Stimulated activated naive CD8-positive, alpha-beta T cell treated with anti-CD3 and anti-CD28 coated beads, Interleukin-15, amount 100 ng/mL, for 72 hours (primary cell): ENCODE measurements around the gene VIPR2.
"Not testable (repeated sequence)": the region's sequence is repeated elsewhere in the genome, so short reads cannot be mapped to it uniquely, and the experiment has no call there.

ENCODE experiments used
- ATAC-seq: fragments of 150-1000 bp; cut with Tn5 transposase; 2 replicates; pipeline ENCODE4 v1.10.0; 2021; ENCODE audit warnings: mild to moderate bottlenecking, moderate library complexity
- DNase-seq, 2 donors: peaks; one replicate each; pipeline ENCODE4 v3.0.0; 2021 to 2022
- H3K27ac Mint-ChIP-seq, 2 donors: one replicate each; pipeline ENCODE4 v1.8.0; 2022; ENCODE audit warnings: mild to moderate bottlenecking in 2 of 2, mixed read lengths in 2 of 2, moderate library complexity in 2 of 2
- H3K27me3 Mint-ChIP-seq: one replicate; pipeline ENCODE4 v1.8.0; 2022; ENCODE audit warnings: mixed read lengths
- H3K4me1 Mint-ChIP-seq: one replicate; pipeline ENCODE4 v1.8.0; 2022; ENCODE audit warnings: mild to moderate bottlenecking, mixed read lengths
- H3K4me3 Mint-ChIP-seq, 2 donors: one replicate each; pipeline ENCODE4 v1.8.0; 2022; ENCODE audit warnings: mild to moderate bottlenecking in 2 of 2, mixed read lengths in 2 of 2, moderate library complexity in 1 of 2
- H3K9me3 Mint-ChIP-seq, 2 donors: one replicate each; pipeline ENCODE4 v1.8.0; 2022; ENCODE audit warnings: mixed read lengths in 2 of 2

The VIPR2 gene

GRCh38 chr7:159108941-159109652, 35.6 kb downstream of the VIPR2 start:
- H3K27me3 Mint-ChIP-seq: peaks cover 38% of the 10 kb centered on the region
- no peak overlapping the region for H3K27ac Mint-ChIP-seq
- H3K4me3 Mint-ChIP-seq: no peak overlapping the region
- no peak for DNase-seq
- peaks cover 5% of the 10 kb centered on the region for H3K4me1 Mint-ChIP-seq
- no peaks in the 10 kb centered on the region for H3K9me3 Mint-ChIP-seq
- ATAC-seq: no peak

GRCh38 chr7:159108491-159108890, 36.2 kb downstream of the VIPR2 start:
- no peak overlapping the region for H3K4me3 Mint-ChIP-seq

GRCh38 chr7:159107161-159107892, 37.3 kb downstream of the VIPR2 start:
- H3K4me3 Mint-ChIP-seq: no peak overlapping the region
- H3K27me3 Mint-ChIP-seq: peaks cover 27% of the 10 kb centered on the region
- DNase-seq (no peak), ATAC-seq (no peak)
- H3K27ac Mint-ChIP-seq: no peak overlapping the region
- H3K9me3 Mint-ChIP-seq: no peaks in the 10 kb centered on the region
- H3K4me1 Mint-ChIP-seq: peaks cover 3% of the 10 kb centered on the region

More at GRCh38 chr7:159108491-159108890, 36.2 kb downstream of the VIPR2 start:
- Mint-ChIP-seq H3K27ac (no peak overlapping the region), H3K9me3 (no peaks in the 10 kb centered on the region), H3K4me1 (peaks cover 5% of the 10 kb centered on the region), H3K27me3 (peaks cover 32% of the 10 kb centered on the region)
- ATAC-seq (no peak), DNase-seq (no peak)

- Mint-ChIP-seq H3K4me3 (no peak overlapping the region), H3K27me3 (peaks cover 22% of the 10 kb centered on the region), H3K4me1 (no peaks in the 10 kb centered on the region), H3K9me3 (peaks cover 5 to 11% of the 10 kb centered on the region in 2 donors), H3K27ac (peak overlapping the region; percentile 47 to 68)
- no peak for DNase-seq
- ATAC-seq: no peak
These were observed 38.5 kb downstream of the VIPR2 start for GRCh38 chr7:159105832-159106811.

GRCh38 chr7:159105066-159105780, 39.4 kb downstream of the VIPR2 start:
- no peak for DNase-seq
- H3K27me3 Mint-ChIP-seq: peaks cover 22% of the 10 kb centered on the region
- H3K4me3 Mint-ChIP-seq: no peak overlapping the region
- no peaks in the 10 kb centered on the region for H3K4me1 Mint-ChIP-seq
- peaks cover 5 to 17% of the 10 kb centered on the region in 2 donors for H3K9me3 Mint-ChIP-seq
- H3K27ac Mint-ChIP-seq: peak overlapping the region in 1 of 2 donors; percentile 54
- no peak for ATAC-seq

- Mint-ChIP-seq H3K4me3 (no peak overlapping the region), H3K27ac (peak overlapping the region; percentile 48 to 90)
These were observed 40.3 kb downstream of the VIPR2 start for GRCh38 chr7:159104188-159104920.

GRCh38 chr7:159103382-159104187, 41.1 kb downstream of the VIPR2 start:
- ATAC-seq: no peak
- DNase-seq: no peak

More at GRCh38 chr7:159104188-159104920, 40.3 kb downstream of the VIPR2 start:
- Mint-ChIP-seq H3K27me3 (peaks cover 17% of the 10 kb centered on the region), H3K4me1 (no peaks in the 10 kb centered on the region), H3K9me3 (peaks cover 5 to 17% of the 10 kb centered on the region in 2 donors)
- ATAC-seq (peak; percentile 53), DNase-seq (no peak)

GRCh38 chr7:159102681-159103381, 41.8 kb downstream of the VIPR2 start:
- no peak overlapping the region for H3K4me3 Mint-ChIP-seq
- no peak overlapping the region for H3K27ac Mint-ChIP-seq
- H3K9me3 Mint-ChIP-seq: peaks cover 5 to 17% of the 10 kb centered on the region in 2 donors
- H3K27me3 Mint-ChIP-seq: peaks cover 16% of the 10 kb centered on the region
- H3K4me1 Mint-ChIP-seq: no peaks in the 10 kb centered on the region
- DNase-seq (peak in 1 of 2 donors; percentile 2), ATAC-seq (peak; percentile 19)

More at GRCh38 chr7:159103382-159104187, 41.1 kb downstream of the VIPR2 start:
- Mint-ChIP-seq H3K27me3 (peaks cover 16% of the 10 kb centered on the region), H3K27ac (no peak overlapping the region), H3K4me3 (no peak overlapping the region), H3K4me1 (no peaks in the 10 kb centered on the region), H3K9me3 (peaks cover 5 to 17% of the 10 kb centered on the region in 2 donors)

- DNase-seq, H3K27me3 Mint-ChIP-seq, H3K4me1 Mint-ChIP-seq, H3K4me3 Mint-ChIP-seq, ATAC-seq, H3K27ac Mint-ChIP-seq: not testable (repeated sequence)
- peaks cover 5 to 17% of the 10 kb centered on the region in 2 donors for H3K9me3 Mint-ChIP-seq
These were observed 43.0 kb downstream of the VIPR2 start for GRCh38 chr7:159101661-159102091.

GRCh38 chr7:159101083-159101395, 43.6 kb downstream of the VIPR2 start:
- not testable (repeated sequence) for ATAC-seq, DNase-seq, H3K4me3 Mint-ChIP-seq, H3K27ac Mint-ChIP-seq, H3K4me1 Mint-ChIP-seq, H3K27me3 Mint-ChIP-seq
- H3K9me3 Mint-ChIP-seq: peaks cover 5 to 17% of the 10 kb centered on the region in 2 donors

- H3K27me3 Mint-ChIP-seq, H3K27ac Mint-ChIP-seq, H3K4me1 Mint-ChIP-seq, DNase-seq, ATAC-seq, H3K4me3 Mint-ChIP-seq: not testable (repeated sequence)
- H3K9me3 Mint-ChIP-seq: peaks cover 5 to 17% of the 10 kb centered on the region in 2 donors
These were observed 44.2 kb downstream of the VIPR2 start for GRCh38 chr7:159100281-159101082.

- peaks cover 5 to 17% of the 10 kb centered on the region in 2 donors for H3K9me3 Mint-ChIP-seq
- H3K4me3 Mint-ChIP-seq: no peak overlapping the region
- ATAC-seq (no peak), DNase-seq (no peak)
- no peaks in the 10 kb centered on the region for H3K4me1 Mint-ChIP-seq
- no peaks in the 10 kb centered on the region for H3K27me3 Mint-ChIP-seq
- H3K27ac Mint-ChIP-seq: no peak overlapping the region
These were observed 44.9 kb downstream of the VIPR2 start for GRCh38 chr7:159099711-159100231.
